Natural killer cell treated with Interleukin-12 subunit alpha and Interleukin-12 subunit beta and Interleukin-15 and Interleukin-18, amount 100 ng/mL, for 72 hours (primary cell): Measurements from ENCODE around the gene ITGB4. TPM values are rescaled to one million over a fixed set of nuclear protein-coding genes. Genes with fewer than 3 reads are reported as not detected.

Experiments
- ATAC-seq, 2 donors: fragments of 150-1000 bp; cut with Tn5 transposase in 1 of 2; sonication (Bioruptor Pico), chemical (Tn5 transposase) in 1 of 2; 2 replicates each; pipeline ENCODE4 v1.10.0; 2021
- DNase-seq: peaks from one replicate; pipeline ENCODE4 v3.0.0; 2022; ENCODE audit warnings: low spot score
- H3K27ac Mint-ChIP-seq, 2 donors: 1 replicate in 1 of 2; 2 replicates in 1 of 2; pipeline ENCODE4 v1.8.0; 2022; ENCODE audit warnings: mixed read lengths in 2 of 2, mild to moderate bottlenecking in 1 of 2, moderate library complexity in 1 of 2
- H3K27me3 Mint-ChIP-seq, 2 donors: 1 replicate in 1 of 2; 2 replicates in 1 of 2; pipeline ENCODE4 v1.8.0; 2022; ENCODE audit warnings: mixed read lengths in 2 of 2
- H3K36me3 Mint-ChIP-seq: one replicate; pipeline ENCODE4 v1.8.0; 2022; ENCODE audit warnings: mixed read lengths
- H3K4me1 Mint-ChIP-seq, 2 donors: 1 replicate in 1 of 2; 2 replicates in 1 of 2; pipeline ENCODE4 v1.8.0; 2022; ENCODE audit warnings: low read depth in 2 of 2, mixed read lengths in 2 of 2, mild to moderate bottlenecking in 1 of 2
- H3K4me3 Mint-ChIP-seq: one replicate; pipeline ENCODE4 v1.8.0; 2022; ENCODE audit warnings: mixed read lengths
- H3K9me3 Mint-ChIP-seq: 2 replicates; pipeline ENCODE4 v1.8.0; 2022; ENCODE audit warnings: mixed read lengths
- total RNA-seq, 2 donors: library from RNA; stranded (reverse); gene quantifications; one replicate each; pipeline ENCODE4 v1.2.3, GENCODE V29; 2022

The ITGB4 gene
- total RNA-seq, 2 donors from 2014 or later, result 0.90 TPM; not detected in 1

- H3K9me3 Mint-ChIP-seq, result no peaks in the 10 kb centered on the region
- H3K36me3 Mint-ChIP-seq, result peaks cover 7% of the 10 kb centered on the region
- DNase-seq (no peak), ATAC-seq (no peak)
- H3K27me3 Mint-ChIP-seq, result no peaks in the 10 kb centered on the region
- H3K4me1 Mint-ChIP-seq, result no peaks in the 10 kb centered on the region
- no peak overlapping the region for H3K27ac Mint-ChIP-seq
- no peak overlapping the region for H3K4me3 Mint-ChIP-seq
These were observed 15.1 kb upstream of the ITGB4 start for GRCh38 chr17:75706042-75706728.

DNA sequence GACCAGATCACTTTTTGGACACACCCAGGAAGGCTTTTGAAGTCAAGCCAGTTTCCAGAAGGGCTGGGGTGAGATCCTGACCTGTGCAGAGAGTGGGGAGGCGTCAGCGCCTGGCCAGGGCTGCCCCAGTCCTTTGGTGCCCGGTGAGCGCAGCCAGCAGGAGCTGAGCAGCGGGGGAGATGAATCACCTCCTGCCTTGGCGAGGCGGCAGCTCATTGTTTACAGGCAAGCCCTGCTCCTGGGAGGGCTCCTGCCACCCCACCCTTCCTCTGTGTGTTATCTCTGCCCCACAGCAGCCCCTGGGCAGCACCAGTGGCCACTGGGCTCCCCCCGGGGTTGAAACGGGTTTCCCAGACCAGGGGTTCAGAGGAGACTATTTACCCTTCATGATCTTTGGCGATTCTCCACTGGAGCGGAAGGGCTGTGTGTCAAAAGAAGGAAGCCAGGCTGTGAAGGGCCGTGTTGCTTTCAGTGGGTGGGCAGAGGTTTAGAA lies 14.1 kb upstream of the ITGB4 start:
- no peak for DNase-seq
- H3K9me3 Mint-ChIP-seq, result no peaks in the 10 kb centered on the region
- H3K27ac Mint-ChIP-seq, result no peak overlapping the region
- no peaks in the 10 kb centered on the region for H3K36me3 Mint-ChIP-seq
- no peak overlapping the region for H3K4me3 Mint-ChIP-seq
- no peaks in the 10 kb centered on the region for H3K27me3 Mint-ChIP-seq
- H3K4me1 Mint-ChIP-seq, result no peaks in the 10 kb centered on the region
- no peak for ATAC-seq

DNA sequence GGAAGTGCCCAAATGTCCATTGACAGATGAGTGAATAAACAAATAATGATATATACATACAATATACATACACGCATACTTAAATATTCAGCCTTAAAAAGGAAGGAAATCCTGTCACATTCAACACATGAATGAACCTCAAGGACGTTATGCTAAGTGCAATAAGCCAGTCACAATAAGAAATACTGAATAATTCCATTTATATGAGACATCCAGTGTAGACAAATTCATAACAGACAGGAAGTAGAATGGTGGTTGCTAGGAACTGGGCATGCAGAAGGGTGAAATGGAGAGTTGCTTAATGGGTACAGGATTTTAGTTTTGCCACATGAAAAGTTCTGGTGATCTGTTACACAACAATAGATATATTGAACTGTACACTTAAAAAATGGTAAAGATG lies 8.8 kb upstream of the ITGB4 start:
- Mint-ChIP-seq H3K4me1 (peaks cover 0 to 3% of the 10 kb centered on the region in 2 donors), H3K27me3 (no peaks in the 10 kb centered on the region), H3K4me3 (no peak overlapping the region), H3K27ac (no peak overlapping the region), H3K9me3 (no peaks in the 10 kb centered on the region), H3K36me3 (no peaks in the 10 kb centered on the region)
- DNase-seq, result no peak
- no peak for ATAC-seq

- no peak for DNase-seq
- no peak for ATAC-seq
- Mint-ChIP-seq H3K9me3 (no peaks in the 10 kb centered on the region), H3K36me3 (no peaks in the 10 kb centered on the region), H3K27me3 (no peaks in the 10 kb centered on the region), H3K27ac (no peak overlapping the region), H3K4me3 (peak overlapping the region; percentile 80), H3K4me1 (peaks cover 4 to 6% of the 10 kb centered on the region in 2 donors)
These were observed 1.5 kb upstream of the ITGB4 start for GRCh38 chr17:75719732-75720131.

DNA sequence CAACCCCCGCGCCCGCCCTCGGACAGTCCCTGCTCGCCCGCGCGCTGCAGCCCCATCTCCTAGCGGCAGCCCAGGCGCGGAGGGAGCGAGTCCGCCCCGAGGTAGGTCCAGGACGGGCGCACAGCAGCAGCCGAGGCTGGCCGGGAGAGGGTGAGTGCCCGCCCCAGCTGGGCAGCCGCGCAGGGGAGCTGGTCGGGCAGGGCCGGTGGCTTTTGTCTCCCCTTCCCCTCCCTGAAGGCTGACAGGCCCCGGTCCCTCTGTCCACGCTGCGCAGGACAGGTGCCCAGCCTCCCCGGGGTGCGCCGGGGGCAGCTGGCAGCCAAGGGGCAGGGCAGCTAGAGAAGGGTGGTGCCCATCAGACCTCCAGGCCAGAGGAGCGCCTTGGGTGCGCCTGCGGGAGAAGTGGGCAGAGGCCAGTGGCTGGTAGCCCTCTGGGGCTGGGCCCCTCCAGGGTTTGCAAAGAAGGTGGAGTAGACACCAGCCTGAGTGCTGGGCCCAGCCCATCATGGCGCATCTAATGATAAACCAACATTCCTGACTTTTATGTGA lies 278 bp downstream of the ITGB4 start:
- Mint-ChIP-seq H3K9me3 (no peaks in the 10 kb centered on the region), H3K36me3 (no peaks in the 10 kb centered on the region), H3K27me3 (no peaks in the 10 kb centered on the region), H3K4me1 (peaks cover 4 to 6% of the 10 kb centered on the region in 2 donors), H3K27ac (no peak overlapping the region), H3K4me3 (peak overlapping the region; percentile 42)
- DNase-seq, result no peak
- ATAC-seq, result peak in 1 of 2 donors; percentile 27

DNA sequence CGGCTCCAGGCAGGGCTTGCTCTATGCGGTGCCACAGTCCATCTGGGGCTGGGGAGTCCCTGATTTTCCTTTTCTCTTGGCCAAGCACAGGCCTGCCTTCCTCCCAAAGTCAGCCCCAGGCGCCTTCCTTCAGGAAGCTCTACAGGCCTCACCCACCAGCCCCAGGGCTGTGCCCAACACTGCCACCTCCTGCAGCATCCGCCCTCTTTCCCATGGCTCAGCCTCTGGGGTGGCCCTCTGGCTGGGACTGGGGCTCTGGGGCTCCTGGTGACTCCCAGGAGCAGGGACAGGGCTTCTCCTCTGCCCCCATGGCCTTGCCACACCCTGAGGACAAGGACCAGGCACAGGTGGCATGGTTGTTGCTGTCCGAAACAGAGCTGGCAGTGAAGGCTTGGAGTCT lies 817 bp downstream of the ITGB4 start:
- Mint-ChIP-seq H3K4me3 (peak overlapping the region; percentile 42), H3K27ac (no peak overlapping the region), H3K4me1 (peaks cover 4 to 6% of the 10 kb centered on the region in 2 donors), H3K9me3 (no peaks in the 10 kb centered on the region), H3K27me3 (no peaks in the 10 kb centered on the region), H3K36me3 (no peaks in the 10 kb centered on the region)
- DNase-seq (no peak), ATAC-seq (no peak)

GRCh38 chr17:75722542-75723095 lies 1.4 kb downstream of the ITGB4 start:
- DNase-seq (no peak), ATAC-seq (no peak)
- Mint-ChIP-seq H3K36me3 (no peaks in the 10 kb centered on the region), H3K9me3 (no peaks in the 10 kb centered on the region), H3K4me3 (no peak overlapping the region), H3K4me1 (peaks cover 4 to 6% of the 10 kb centered on the region in 2 donors), H3K27ac (no peak overlapping the region), H3K27me3 (no peaks in the 10 kb centered on the region)

DNA sequence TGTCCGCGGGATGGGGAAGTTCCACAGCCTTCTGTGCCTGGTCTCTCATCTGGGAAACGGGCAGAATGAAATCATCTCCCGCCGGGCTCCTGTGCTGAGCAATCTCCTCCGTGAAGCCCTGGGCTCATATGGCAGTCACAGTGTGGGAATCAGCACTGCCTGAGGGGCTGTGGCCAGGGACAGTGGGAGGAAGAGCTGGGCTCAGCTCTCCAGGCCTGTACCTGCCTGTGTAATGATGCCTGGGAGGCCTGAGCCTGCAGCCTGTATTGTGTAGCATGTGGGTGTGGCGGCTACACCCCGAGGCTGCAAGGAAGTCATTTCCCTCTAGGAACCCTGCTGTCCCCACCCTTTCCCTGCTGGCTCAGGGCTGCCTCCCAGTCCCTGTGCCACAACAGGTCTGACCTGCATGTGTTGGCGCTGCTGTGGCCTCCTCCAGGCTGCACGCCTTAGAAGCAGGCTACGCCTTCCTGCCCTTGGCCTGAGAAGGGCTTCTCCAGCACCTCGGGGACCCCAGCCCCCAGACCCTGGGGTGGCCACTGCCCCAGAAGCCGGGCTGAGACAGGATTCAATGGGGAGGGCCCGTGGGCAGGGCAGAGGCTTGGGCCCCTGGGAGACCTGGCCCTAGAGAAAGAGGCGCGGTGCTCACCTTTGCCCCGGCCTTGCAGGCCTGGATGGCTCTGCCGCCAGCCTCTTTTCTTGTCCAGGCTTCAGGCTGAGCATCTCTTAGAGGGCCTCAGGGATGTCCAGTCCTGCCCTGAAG lies 2.1 kb downstream of the ITGB4 start:
- Mint-ChIP-seq H3K9me3 (no peaks in the 10 kb centered on the region), H3K4me1 (peaks cover 4 to 6% of the 10 kb centered on the region in 2 donors), H3K27me3 (no peaks in the 10 kb centered on the region), H3K36me3 (no peaks in the 10 kb centered on the region), H3K27ac (no peak overlapping the region), H3K4me3 (no peak overlapping the region)
- DNase-seq (no peak), ATAC-seq (no peak)

DNA sequence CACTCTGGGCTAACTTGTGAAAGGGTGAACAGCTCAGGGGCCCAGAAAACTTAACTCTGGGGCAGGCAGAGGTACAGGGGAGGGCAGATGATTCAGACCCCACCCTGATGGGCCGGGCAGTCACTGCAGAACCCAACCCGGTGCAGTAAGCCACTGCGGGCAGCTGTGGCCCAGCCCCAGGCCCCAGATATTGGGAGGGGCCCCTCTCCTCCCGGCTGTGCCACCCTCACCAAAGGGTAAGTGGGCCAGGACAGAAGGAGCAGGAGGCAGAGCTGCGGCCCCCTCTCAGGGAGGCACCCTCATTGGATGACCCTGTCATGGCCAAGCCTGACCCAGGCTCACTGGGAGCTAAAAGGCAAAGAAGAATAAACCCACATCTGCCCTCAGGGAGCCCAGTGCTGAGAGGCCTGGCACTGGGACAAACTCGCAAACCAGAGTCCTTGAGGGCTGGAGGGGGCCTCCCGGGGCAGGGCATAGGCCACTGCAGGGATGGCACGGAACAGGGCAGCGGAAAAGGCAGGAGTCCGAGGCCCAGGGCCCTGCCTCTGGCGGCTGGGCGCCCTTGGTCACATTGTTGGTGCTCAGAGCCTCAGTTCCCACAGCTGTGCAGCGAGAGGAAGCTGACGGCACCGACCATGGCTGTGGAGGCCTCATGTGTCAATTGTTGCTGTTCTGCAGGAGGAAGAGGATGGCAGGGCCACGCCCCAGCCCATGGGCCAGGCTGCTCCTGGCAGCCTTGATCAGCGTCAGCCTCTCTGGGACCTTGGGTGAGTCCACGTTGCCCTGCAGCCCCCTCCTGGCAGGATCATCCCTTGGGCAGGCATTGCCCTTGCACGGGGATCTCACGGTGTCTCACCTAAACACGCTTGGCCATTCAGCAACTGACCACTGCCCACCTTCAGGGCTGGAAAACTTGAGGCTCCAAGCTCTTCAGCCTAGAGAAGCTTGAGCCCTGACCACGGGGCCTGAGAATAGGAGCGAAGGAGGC lies 3.1 kb downstream of the ITGB4 start:
- Mint-ChIP-seq H3K9me3 (no peaks in the 10 kb centered on the region), H3K4me3 (no peak overlapping the region)

DNA sequence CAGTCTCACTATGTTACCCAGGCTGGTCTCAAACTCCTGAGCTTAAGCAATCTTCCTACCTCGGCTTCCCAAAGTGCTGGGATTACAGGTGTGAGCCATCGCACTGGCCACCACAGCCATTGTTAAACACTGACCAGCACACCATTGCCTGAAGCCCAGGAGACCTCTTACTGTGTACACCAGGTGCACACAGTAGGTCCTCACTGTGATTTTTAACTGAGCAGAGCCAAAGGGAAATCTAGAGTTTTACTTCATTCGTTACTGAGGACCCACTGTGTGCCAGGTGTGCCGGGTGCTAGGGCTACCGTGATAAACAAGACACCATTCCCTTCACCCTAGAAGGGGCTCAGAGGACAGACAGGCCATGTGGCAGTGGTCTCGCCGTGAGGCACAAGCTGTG lies 4.2 kb downstream of the ITGB4 start:
- Mint-ChIP-seq H3K4me3 (no peak overlapping the region), H3K9me3 (no peaks in the 10 kb centered on the region), H3K27me3 (no peaks in the 10 kb centered on the region), H3K4me1 (peaks cover 2% of the 10 kb centered on the region in 2 donors), H3K27ac (no peak overlapping the region), H3K36me3 (no peaks in the 10 kb centered on the region)
- ATAC-seq, result no peak
- no peak for DNase-seq

More for the DNA sequence above, 3.1 kb downstream of the ITGB4 start:
- no peaks in the 10 kb centered on the region for H3K36me3 Mint-ChIP-seq
- H3K27me3 Mint-ChIP-seq, result no peaks in the 10 kb centered on the region
- ATAC-seq, result no peak
- H3K27ac Mint-ChIP-seq, result no peak overlapping the region
- DNase-seq, result no peak
- peaks cover 4 to 6% of the 10 kb centered on the region in 2 donors for H3K4me1 Mint-ChIP-seq

DNA sequence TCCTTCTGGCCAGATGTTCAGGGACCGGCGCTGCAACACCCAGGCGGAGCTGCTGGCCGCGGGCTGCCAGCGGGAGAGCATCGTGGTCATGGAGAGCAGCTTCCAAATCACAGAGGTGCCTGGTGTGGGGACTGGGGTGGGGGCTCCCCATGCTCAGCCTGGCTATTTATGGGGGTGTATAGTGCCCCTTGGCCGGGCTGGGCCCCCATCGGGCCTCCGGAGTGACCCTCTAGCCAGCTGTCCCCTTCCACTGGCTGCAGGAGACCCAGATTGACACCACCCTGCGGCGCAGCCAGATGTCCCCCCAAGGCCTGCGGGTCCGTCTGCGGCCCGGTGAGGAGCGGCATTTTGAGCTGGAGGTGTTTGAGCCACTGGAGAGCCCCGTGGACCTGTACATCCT lies 6.1 kb downstream of the ITGB4 start:
- Mint-ChIP-seq H3K27me3 (no peaks in the 10 kb centered on the region), H3K4me3 (no peak overlapping the region), H3K27ac (no peak overlapping the region), H3K36me3 (no peaks in the 10 kb centered on the region), H3K9me3 (no peaks in the 10 kb centered on the region), H3K4me1 (no peaks in the 10 kb centered on the region)
- DNase-seq, result no peak
- no peak for ATAC-seq

DNA sequence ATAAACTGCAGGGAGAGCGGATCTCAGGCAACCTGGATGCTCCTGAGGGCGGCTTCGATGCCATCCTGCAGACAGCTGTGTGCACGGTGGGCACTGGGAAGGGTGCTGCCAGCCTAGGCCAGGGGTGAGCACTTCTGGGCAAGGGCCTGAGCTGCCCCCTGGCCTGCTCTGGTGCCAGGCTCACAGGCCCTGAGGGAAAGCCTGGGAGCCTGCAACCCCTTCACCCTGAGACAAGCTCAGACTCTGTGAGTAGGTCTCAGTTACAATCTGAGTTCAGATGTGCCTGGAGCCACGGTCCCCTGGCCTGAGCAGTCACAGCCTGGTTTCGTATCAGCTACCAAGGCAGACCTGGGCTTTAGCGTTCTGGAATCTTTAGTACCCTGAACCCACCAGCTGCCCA lies 8.1 kb downstream of the ITGB4 start:
- no peak overlapping the region for H3K4me3 Mint-ChIP-seq

DNA sequence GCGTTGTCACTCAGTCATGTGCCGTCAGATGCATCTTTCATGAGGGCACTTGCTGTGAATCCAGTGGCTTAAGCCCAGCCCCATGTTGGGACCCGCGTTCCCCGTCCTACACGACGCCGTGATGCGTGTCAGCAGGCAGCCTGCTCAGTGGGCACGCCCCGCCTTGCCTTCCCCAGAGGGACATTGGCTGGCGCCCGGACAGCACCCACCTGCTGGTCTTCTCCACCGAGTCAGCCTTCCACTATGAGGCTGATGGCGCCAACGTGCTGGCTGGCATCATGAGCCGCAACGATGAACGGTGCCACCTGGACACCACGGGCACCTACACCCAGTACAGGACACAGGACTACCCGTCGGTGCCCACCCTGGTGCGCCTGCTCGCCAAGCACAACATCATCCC lies 8.8 kb downstream of the ITGB4 start:
- Mint-ChIP-seq H3K4me3 (no peak overlapping the region), H3K36me3 (no peaks in the 10 kb centered on the region), H3K4me1 (peaks cover 5 to 6% of the 10 kb centered on the region in 2 donors), H3K27ac (no peak overlapping the region), H3K9me3 (no peaks in the 10 kb centered on the region), H3K27me3 (no peaks in the 10 kb centered on the region)
- ATAC-seq (no peak), DNase-seq (no peak)

More for the DNA sequence above, 8.1 kb downstream of the ITGB4 start:
- DNase-seq (no peak), ATAC-seq (no peak)
- no peaks in the 10 kb centered on the region for H3K27me3 Mint-ChIP-seq
- peaks cover under 1 to 2% of the 10 kb centered on the region in 2 donors for H3K4me1 Mint-ChIP-seq
- H3K36me3 Mint-ChIP-seq, result no peaks in the 10 kb centered on the region
- H3K9me3 Mint-ChIP-seq, result no peaks in the 10 kb centered on the region
- H3K27ac Mint-ChIP-seq, result no peak overlapping the region
